GM18519 (cell line): ENCODE results near the gene HMG20A.
A peak's percentile ranks its signal among the peaks of the same experiment; 100 is the strongest.

Source experiments
- ATAC-seq: cut with Tn5 transposase; IDR thresholded peaks from one replicate; pipeline ENCODE4 v1.9.1; 2021; ENCODE audit warnings: mild to moderate bottlenecking, moderate library complexity; ENCODE audit not compliant: unreplicated experiment, low FRiP score

HMG20A gene

DNA sequence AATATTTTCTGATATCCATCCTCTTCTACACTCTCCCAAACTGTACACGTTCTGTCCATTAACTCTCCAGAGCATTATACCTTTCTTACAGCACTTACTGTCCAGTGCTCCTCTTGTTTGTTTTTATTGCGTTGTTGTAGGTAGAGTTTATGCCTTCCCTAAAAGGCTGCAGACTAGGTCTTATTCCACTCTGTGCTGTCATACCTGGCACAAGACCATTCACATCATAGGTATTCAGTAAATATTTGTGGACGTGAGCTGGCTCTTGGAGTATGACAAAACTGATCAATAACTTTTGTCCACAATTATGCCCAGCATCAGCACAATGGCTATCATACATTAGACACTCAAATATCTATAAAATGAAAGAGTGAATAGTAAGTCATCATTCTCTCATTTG lies 4.4 kb downstream of the HMG20A start:
- ATAC-seq: no peak

DNA sequence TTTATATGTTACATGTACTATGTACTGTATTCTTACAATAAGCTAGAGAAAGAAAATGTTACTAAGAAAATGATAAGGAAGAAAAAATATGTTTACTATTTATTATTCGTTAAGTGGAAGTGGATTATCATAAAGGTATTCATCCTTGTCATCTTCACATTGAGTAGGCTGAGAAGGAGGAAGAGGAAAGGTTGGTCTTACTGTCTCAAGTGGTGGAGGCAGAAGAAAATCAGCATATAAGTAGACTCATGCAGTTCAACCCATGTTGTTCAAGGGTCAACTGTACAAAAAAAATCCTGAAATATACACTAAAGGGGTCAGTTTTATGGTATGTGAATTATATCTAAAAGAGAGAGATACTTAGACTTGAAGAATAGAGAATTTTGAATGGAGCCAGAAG lies 5.7 kb downstream of the HMG20A start:
- ATAC-seq: no peak

DNA sequence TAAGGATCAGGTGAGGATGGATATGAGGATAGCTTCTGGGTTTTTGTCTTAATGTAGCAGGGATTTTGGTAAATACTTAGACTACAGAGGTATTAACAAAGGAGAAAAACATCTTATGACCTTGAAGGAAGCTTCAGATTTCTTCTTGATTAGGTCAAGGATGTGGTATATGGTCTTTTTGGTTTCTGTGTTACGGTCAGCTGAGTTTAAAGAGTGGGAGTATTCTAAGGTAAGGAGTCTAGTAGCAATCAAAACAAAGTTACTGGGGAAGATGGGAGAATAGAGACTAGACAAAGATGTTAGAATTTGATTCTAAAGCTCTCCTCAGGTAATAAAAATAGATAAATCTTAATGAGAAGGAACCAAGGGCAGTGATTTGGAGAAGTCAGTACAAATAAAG lies 6.2 kb downstream of the HMG20A start:
- ATAC-seq: no peak

DNA sequence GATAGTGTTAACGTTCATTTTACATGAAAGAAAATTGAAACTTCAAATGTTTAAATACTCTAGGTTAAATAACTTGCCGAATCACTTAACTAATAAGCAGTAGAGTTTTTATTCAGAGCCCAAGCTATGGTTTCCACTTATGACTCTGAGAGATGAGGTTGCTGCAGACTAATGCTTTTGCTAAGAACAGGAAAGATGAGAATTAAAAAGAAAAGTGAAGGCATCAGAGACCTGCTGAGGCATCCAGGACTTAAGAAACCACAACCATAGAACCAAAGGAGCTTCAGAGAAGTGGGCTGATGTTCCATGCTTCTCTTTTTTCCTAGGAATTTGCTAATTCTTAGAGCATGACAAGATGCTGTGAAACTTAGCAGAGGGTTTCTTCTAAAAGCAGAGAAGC lies 9.5 kb downstream of the HMG20A start:
- no peak for ATAC-seq

DNA sequence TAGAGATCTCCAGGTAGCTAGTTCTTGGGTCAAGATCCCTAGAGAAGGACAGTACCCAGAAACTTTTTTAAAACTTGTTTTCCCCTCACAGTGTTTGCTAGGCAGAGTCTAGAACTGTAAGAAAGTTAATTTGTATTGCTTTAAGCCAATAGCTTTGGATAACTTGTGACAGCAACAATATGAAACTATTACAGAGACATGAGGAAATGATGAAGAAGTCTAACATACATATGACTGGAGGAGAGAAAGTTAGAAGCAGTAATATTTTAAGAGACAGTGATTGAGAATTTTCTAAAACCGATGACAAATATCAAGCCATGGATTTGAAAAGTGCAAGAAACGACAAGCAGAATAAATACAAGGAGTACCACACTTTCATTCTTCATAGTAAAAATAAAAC lies 10.0 kb downstream of the HMG20A start:
- no peak for ATAC-seq

DNA sequence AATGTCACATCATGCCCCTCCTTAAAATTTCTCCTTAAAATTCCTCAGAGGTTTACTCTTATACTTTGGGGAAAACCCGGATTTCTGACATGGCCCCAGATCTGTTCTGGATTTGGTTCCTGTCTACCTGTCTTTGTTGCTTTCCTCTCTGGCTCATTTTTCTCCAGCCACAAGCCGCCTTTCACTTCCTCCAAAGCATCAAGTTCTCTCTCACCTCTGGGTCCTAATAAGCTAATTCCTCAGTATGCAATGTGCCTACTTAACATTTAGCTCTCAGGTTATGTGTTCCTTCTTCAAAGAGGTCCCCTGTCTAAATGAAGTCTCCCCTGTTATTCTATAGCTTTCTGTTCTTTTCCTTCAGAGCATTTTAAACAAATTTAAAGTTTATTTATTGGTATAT lies 16.1 kb downstream of the HMG20A start:
- no peak for ATAC-seq

DNA sequence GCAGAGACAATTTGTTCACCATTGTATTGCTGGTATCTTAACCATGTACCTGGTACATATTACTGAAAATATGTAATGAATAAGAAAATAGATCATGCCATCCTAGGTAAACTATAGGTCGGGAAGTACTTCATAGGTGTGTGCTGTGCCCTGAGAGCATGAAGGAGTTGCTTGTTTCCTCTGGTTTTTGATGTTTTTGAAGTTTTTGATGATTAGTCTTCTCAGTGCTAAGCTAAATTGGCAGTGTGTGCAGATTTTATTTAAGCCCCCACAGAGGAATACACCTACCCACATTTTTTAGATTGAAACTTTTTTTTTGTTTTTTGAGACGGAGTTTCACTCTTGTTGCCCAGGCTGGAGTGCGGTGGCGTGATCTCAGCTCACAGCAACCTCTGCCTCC lies 16.6 kb downstream of the HMG20A start:
- ATAC-seq: no peak

DNA sequence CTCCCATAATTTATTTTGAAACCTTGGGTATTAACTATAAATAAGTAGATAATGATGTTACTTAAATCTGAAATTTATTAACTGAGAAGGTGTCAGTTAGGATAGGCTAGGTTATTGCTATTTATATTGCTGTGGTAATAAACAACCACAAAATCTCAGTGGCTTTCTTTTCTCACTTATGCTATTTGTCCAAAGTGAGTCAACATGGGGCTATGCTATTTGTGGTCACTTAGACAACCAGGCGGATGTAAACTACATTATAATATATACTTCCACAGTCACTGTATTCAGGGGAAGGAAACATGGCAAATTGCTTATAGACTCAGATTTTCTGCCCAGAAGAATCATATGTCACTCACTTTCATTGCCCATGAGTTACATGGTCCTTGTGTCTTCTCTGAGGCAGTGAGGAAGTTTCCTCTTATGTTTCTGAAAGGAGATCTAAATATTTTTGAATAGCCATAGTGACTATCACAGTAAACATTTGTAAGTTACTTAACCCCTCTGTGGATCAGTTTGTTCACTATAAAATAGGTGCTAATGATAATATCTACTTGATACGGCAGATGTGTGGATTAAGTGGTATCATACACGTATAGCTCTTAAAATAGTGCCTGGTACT lies 19.8 kb downstream of the HMG20A start:
- peak; percentile 66 for ATAC-seq

DNA sequence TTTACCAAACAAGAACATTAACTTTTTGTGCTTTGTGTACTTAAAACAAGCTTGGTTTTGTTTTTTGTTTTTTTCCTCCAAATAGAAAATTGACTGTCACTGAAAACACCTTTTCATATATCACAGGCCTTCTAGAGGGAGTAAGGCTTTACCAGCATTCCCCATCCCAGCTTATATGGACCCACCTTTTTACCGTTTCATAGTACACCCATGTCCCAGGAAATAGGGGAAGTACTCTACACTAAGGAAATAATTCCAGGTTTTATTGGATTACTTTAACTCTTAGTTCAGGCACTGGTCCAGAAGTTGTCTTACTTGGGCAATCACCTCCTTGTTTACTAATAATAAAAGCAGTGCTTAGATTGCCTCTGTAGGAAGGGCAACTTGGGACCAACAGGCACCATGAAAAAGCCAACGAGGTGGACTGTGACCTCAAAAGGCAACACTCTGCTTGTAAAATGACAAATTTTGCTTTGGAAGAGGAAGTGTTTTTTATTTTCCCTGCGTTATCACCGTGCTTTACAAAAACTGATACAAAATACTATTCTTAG lies 26.2 kb downstream of the HMG20A start:
- ATAC-seq: no peak

DNA sequence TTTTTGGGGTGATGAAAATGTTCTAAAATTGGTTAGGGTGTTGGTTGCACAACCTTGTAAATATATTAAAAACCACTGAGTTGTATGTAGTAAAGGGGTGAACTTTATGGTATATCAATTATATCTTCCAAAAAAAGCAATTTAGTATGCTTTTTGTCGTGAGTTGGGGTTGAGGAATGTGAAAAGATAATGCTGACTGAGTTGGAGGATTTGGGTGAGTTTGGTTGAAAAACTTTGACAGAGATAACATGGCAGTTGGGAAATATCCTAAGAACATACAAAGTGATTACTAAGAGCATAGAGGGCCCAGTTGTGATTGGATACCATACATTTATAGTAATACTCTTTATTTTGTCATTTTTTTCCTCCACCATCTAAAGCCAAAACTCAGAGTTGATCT lies 33.6 kb downstream of the HMG20A start:
- no peak for ATAC-seq

DNA sequence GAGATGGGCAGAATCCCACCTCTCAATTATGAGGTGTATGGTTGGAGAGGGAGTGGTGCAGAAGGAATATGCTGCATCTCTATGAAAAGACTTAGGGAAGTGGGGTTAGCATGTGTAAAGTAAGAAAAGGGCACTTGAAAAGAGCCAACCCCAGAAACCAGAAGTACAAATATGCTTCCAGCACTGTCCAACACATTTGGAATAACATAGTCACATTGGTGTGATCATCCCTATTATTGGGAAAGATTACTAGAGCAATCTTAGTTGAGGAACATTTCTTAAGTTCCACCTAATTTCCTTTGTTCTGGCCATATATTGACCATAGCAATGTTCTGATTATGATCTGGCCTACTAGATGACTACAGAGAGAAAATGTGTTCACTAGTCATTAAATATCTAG lies 34.3 kb downstream of the HMG20A start:
- no peak for ATAC-seq

DNA sequence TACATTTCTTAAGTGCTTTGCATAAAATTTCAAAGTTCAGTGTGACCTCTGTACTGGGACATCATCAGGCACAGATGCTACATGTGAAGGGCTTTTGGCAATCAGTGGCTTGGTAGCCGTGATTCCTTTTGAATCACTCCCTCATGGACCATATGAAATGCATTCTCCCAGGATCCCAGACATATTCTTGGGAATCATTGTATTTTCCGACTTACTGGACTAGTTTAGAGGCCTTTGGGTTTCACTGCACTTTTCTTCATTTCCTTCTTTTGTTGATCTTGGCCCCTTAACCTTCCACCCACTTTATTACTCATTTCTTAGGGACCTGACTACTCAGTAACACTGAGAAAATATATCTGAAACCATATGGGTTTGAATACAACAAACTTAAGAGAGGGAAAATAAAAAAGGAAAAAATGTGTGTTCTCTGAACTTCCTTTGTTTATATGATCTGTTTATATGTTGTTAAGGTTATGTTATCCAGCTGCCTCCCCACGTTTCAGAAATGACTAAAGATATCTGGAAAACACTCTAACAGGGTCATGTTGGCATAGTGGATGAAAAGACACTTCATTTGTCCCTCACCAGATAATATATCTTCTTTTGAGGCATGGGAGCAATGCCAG lies 35.1 kb downstream of the HMG20A start:
- ATAC-seq: no peak

DNA sequence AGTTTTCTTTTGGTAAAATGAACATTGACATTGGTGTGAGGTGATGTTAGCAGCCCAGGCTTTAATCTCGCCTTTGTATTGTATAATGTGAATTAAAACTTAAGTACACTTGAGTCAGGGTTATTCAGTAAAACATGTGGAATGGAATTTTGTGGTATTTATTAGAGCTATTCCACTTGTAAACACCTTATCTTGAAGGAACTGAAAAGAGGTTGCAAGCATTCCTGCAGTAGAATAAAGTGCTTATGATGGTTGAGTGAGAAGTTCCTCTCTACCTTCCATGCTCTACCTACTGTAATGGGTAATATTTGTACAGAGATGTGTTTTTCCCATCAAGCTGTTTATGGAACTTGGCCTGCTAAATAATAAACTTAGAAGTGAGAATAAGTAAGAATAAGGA lies 36.1 kb downstream of the HMG20A start:
- no peak for ATAC-seq

DNA sequence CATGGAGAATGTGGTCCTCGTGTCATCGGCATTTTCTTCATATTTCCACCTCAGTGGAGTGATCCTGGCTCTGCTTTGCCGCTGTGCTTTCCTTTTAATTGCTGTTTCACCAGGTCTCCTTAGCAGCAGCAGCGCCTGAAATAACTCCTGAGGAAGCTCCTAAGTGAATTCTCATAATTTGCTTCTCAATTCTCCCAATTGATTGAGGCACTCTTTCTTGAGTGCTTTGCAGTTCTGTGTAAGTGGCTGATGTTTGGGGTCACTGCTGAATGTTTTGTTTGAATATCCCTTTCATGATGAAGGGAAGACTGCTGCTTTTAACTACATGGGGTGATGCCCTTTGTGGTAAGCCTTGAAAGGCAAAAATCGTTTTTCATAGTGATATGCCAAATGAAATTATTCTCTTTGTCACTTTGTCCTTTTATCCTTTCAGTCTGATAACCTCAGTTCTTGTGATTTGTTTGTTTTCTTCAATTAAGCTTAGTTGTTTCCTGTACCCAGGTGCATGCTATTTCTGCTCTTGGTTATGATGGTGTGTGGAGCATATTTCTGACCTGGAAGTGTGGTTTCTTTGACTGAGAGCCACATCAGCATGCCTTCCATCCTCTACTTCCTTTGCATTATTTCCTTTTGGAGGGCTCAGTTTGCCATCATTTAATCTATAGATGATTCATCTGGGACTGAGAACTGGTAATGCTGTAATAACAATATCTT lies 36.7 kb downstream of the HMG20A start:
- ATAC-seq: no peak

DNA sequence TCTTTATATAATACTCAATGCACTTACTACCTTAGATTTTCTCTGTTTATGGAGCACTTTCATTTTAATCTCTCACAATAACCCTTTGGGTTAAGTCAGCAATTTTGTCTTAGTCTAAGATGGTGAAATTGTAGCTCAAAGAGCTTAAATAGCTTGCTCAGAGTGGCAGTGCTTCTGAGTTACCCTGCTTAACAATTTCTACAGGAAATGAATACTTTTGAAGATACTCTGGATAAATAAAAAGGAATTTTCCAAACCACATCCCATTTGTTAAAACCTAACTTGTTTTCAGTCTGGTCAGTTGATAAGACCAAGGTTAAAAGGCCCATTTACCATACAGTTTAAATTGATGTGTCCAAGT lies 37.2 kb downstream of the HMG20A start:
- ATAC-seq: no peak

DNA sequence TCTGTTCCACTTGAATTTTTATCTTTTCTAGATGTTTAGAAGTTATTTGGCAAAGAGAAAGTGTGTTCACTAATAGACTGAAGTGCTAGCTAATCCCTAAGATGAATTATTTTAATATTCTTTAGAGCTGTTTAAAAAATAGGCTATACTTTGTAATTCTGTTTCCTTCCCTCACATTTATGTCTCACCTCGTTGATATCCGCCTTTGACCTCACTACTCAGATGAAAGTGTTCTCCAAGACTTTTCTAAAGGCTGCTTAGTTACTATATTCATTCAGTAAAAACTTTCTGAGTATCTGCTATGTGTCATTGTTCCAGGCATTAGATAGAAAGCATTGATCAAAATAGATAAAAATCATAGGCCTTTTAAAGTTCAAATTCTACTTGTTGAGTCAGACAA lies 38.3 kb downstream of the HMG20A start:
- ATAC-seq: no peak

DNA sequence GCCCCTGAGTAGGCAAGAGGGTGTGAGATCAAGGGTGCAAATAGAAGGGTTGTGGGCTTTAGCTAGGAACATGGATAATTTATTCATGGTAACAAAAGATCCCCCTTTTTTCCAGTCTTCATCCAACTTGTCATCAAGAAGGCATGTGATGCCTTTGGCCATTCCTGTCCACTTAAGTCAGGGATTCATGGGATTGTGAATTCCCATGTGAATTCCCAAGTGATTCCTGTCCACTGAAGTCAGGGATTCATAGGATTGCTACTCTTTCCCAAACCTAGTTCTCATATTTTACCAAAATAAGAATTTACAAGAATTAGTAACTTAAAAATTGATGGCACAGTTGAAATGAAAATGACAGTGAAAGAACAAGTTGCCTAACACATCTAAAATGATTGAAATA lies 40.8 kb downstream of the HMG20A start:
- ATAC-seq: no peak

DNA sequence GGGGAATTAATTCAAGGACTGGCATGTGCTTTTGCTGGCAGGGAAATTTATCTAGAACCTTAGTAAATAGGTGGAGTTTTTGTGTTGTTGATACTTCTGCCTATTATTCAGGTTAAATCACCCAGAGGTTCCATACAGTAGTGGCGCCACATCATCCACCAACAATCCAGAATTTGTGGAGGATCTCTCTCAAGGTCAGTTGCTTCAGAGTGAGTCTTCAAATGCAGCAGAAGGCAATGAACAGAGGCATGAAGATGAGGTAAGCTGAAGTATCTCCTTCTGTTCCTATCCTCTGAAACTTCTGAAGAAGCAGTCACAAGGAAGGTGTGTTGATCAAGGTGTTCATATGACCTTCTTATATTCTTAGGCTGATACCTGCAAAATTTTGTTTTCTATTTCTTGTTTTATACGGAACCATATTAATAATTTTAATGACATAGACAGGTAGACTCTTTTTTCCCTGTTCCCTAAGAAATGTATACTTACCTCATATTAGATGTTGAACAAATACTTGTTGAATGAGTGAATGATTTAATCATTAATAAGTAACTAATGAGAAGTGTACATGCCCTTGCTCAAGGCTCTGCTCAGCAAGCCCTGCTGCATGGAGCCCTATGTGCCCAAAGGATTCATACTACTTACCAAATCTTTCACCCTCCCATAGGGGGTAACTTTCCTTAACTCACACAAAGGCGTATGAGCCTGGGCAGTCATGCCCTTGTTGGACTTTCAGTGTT lies 43.6 kb downstream of the HMG20A start:
- ATAC-seq: no peak

DNA sequence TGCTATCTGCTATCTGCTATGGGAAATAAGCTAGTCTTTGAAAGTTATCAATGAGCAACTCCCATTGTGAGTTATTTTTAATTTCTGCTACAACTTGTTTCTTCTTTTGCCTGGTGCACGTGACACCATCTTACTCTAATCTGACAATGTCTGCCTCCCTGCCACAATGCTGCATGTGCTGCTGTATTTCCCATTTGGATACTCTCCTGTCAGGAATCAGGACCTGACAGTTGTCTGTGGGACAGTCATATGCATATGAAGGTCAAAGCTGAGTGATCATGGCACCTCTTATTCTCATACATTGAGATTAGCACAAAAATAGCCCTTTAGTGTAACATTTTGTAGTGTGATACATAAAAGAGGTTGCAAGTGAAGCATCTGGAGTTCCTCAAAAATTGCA lies 45.8 kb downstream of the HMG20A start:
- no peak for ATAC-seq

DNA sequence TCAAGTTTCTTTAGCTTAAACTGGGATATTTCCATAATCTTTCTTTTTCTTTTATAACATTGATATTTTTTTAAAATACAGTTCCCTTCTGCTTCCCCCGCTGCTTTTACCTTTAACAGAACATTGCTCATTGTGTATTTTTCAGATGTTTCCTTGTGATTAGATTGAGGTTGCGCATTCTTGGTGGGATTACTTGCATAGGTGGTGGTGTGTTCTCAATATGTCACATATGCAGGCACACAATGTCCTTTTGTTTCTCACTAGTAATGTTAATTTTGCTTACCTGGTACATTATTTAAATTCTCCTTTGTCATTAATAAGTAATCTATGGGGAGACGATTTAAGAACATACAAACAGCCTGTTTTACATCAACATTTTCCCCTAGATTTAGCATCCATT lies 48.2 kb downstream of the HMG20A start:
- no peak for ATAC-seq

DNA sequence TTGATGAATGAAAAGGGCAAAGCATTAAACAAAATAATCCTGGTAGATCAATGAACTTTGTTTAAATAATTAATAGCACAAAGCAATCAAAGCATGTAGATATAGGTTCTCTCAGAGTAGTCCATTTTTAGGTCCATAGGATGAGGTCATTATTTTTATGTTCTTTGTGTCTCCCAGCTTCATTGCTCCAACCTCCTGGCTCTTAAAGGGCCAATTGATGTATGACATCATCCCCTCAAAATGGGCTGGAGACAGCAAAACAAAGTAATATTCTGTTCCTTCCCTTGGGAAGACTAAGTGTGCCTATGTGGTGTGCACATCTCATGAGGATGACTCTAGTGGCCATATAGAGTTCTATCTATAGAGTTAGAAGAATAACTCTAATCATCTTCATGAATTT lies 49.5 kb downstream of the HMG20A start:
- ATAC-seq: no peak
